ENCODE results near the gene CADPS2.
A peak's percentile ranks its signal among the peaks of the same experiment; 100 is the strongest.
"Not testable (repeated sequence)": the region's sequence is repeated elsewhere in the genome, so short reads cannot be mapped to it uniquely, and the experiment has no call there.

Gene CADPS2

GRCh38 chr7:122689346-122690109 is 196.7 kb downstream of the CADPS2 start:
- in situ Hi-C loops (cut with HindIII; ENCODE audit: low pct_unique_long_range_greater_than_20kb, low sequenced_read_pairs) = no loop called here
- DNase-seq (ENCODE audit: low read depth in 1 of 2, low spot score in 1 of 2) = no peak

GRCh38 chr7:122688400-122688998 is 197.8 kb downstream of the CADPS2 start:
- no peak for TF ChIP-seq JUND (IDR thresholded peaks at IDR 0.05; ENCODE audit: low read depth)
- no peak for DNase-seq (ENCODE audit: low read depth in 1 of 2, low spot score in 1 of 2)
- in situ Hi-C loops (cut with HindIII; ENCODE audit: low pct_unique_long_range_greater_than_20kb, low sequenced_read_pairs) = no loop called here

More at GRCh38 chr7:122689346-122690109, 196.7 kb downstream of the CADPS2 start:
- TF ChIP-seq JUND (IDR thresholded peaks at IDR 0.05; ENCODE audit: low read depth) = no peak

GRCh38 chr7:122686360-122686878 is 199.8 kb downstream of the CADPS2 start:
- in situ Hi-C loops (cut with HindIII; ENCODE audit: low pct_unique_long_range_greater_than_20kb, low sequenced_read_pairs) = no loop called here
- DNase-seq (ENCODE audit: low read depth in 1 of 2, low spot score in 1 of 2) = no peak
- TF ChIP-seq JUND (IDR thresholded peaks at IDR 0.05; ENCODE audit: low read depth) = no peak

GRCh38 chr7:122684504-122684903 is 201.8 kb downstream of the CADPS2 start:
- in situ Hi-C loops (cut with HindIII; ENCODE audit: low pct_unique_long_range_greater_than_20kb, low sequenced_read_pairs) = no loop called here
- TF ChIP-seq JUND (IDR thresholded peaks at IDR 0.05; ENCODE audit: low read depth) = no peak
- no peak for DNase-seq (ENCODE audit: low read depth in 1 of 2, low spot score in 1 of 2)

GRCh38 chr7:122682815-122683550 is 203.3 kb downstream of the CADPS2 start:
- DNase-seq (ENCODE audit: low read depth in 1 of 2, low spot score in 1 of 2) = no peak
- in situ Hi-C loops (cut with HindIII; ENCODE audit: low pct_unique_long_range_greater_than_20kb, low sequenced_read_pairs) = no loop called here
- no peak for TF ChIP-seq JUND (IDR thresholded peaks at IDR 0.05; ENCODE audit: low read depth)

GRCh38 chr7:122681186-122681585 is 205.1 kb downstream of the CADPS2 start:
- in situ Hi-C loops (cut with HindIII; ENCODE audit: low pct_unique_long_range_greater_than_20kb, low sequenced_read_pairs) = not testable (repeated sequence)

GRCh38 chr7:122679813-122680212 is 206.4 kb downstream of the CADPS2 start:
- TF ChIP-seq JUND (IDR thresholded peaks at IDR 0.05; ENCODE audit: low read depth) = no peak
- no peak for DNase-seq (ENCODE audit: low read depth in 1 of 2, low spot score in 1 of 2)
- in situ Hi-C loops (cut with HindIII; ENCODE audit: low pct_unique_long_range_greater_than_20kb, low sequenced_read_pairs) = no loop called here

More at GRCh38 chr7:122681186-122681585, 205.1 kb downstream of the CADPS2 start:
- not testable (repeated sequence) for DNase-seq (ENCODE audit: low read depth in 1 of 2, low spot score in 1 of 2)

- peak in 1 of 2 experiments; percentile 76 for DNase-seq (ENCODE audit: low read depth in 1 of 2, low spot score in 1 of 2)
- in situ Hi-C loops (cut with HindIII; ENCODE audit: low pct_unique_long_range_greater_than_20kb, low sequenced_read_pairs) = not testable (repeated sequence)
Measured at GRCh38 chr7:122679269-122679709, 207.0 kb downstream of the CADPS2 start.

- in situ Hi-C loops (cut with HindIII; ENCODE audit: low pct_unique_long_range_greater_than_20kb, low sequenced_read_pairs) = no loop called here
- no peak for TF ChIP-seq JUND (IDR thresholded peaks at IDR 0.05; ENCODE audit: low read depth)
- DNase-seq (ENCODE audit: low read depth in 1 of 2, low spot score in 1 of 2) = no peak
Measured at GRCh38 chr7:122677149-122677548, 209.1 kb downstream of the CADPS2 start.

GRCh38 chr7:122676466-122676865 is 209.8 kb downstream of the CADPS2 start:
- in situ Hi-C loops (cut with HindIII; ENCODE audit: low pct_unique_long_range_greater_than_20kb, low sequenced_read_pairs) = no loop called here
- TF ChIP-seq JUND (IDR thresholded peaks at IDR 0.05; ENCODE audit: low read depth) = no peak
- DNase-seq (ENCODE audit: low read depth in 1 of 2, low spot score in 1 of 2) = no peak

GRCh38 chr7:122675621-122676020 is 210.6 kb downstream of the CADPS2 start:
- in situ Hi-C loops (cut with HindIII; ENCODE audit: low pct_unique_long_range_greater_than_20kb, low sequenced_read_pairs) = no loop called here
- TF ChIP-seq JUND (IDR thresholded peaks at IDR 0.05; ENCODE audit: low read depth) = no peak
- no peak for DNase-seq (ENCODE audit: low read depth in 1 of 2, low spot score in 1 of 2)

GRCh38 chr7:122675011-122675410 is 211.2 kb downstream of the CADPS2 start:
- in situ Hi-C loops (cut with HindIII; ENCODE audit: low pct_unique_long_range_greater_than_20kb, low sequenced_read_pairs) = no loop called here
- peak in 1 of 2 experiments; percentile 38 for DNase-seq (ENCODE audit: low read depth in 1 of 2, low spot score in 1 of 2)
- no peak for TF ChIP-seq JUND (IDR thresholded peaks at IDR 0.05; ENCODE audit: low read depth)

- no peak for DNase-seq (ENCODE audit: low read depth in 1 of 2, low spot score in 1 of 2)
- TF ChIP-seq JUND (IDR thresholded peaks at IDR 0.05; ENCODE audit: low read depth) = no peak
- in situ Hi-C loops (cut with HindIII; ENCODE audit: low pct_unique_long_range_greater_than_20kb, low sequenced_read_pairs) = no loop called here
Measured at GRCh38 chr7:122674502-122674901, 211.8 kb downstream of the CADPS2 start.

Data from T47D (cell line).